ENCODE results near the gene DUSP6.

DUSP6 gene

GRCh38 chr12:89348894-89349699 lies 3.2 kb downstream of the DUSP6 start:
- in situ Hi-C loops (cut with HindIII; ENCODE audit: low sequenced_read_pairs) = no loop called here
- peak overlapping the region; percentile 68 for H3K4me3 ChIP-seq (ENCODE audit: low read depth, low read length)
- no peak for TF ChIP-seq CTCF (IDR thresholded peaks at IDR 0.05; ENCODE audit: low read depth, low read length, missing control alignments)
- no peak for DNase-seq (ENCODE audit: low read depth)

GRCh38 chr12:89347325-89347829 lies 4.9 kb downstream of the DUSP6 start:
- H3K4me3 ChIP-seq (ENCODE audit: low read depth, low read length) = no peak overlapping the region

GRCh38 chr12:89346741-89347324 lies 5.5 kb downstream of the DUSP6 start:
- in situ Hi-C loops (cut with HindIII; ENCODE audit: low sequenced_read_pairs) = no loop called here
- H3K4me3 ChIP-seq (ENCODE audit: low read depth, low read length) = no peak overlapping the region
- no peak for DNase-seq (ENCODE audit: low read depth)

More at GRCh38 chr12:89347325-89347829, 4.9 kb downstream of the DUSP6 start:
- in situ Hi-C loops (cut with HindIII; ENCODE audit: low sequenced_read_pairs) = no loop called here
- TF ChIP-seq CTCF (IDR thresholded peaks at IDR 0.05; ENCODE audit: low read depth, low read length, missing control alignments) = no peak
- DNase-seq (ENCODE audit: low read depth) = no peak

GRCh38 chr12:89345830-89346740 lies 6.2 kb downstream of the DUSP6 start:
- in situ Hi-C loops (cut with HindIII; ENCODE audit: low sequenced_read_pairs) = no loop called here
- H3K4me3 ChIP-seq (ENCODE audit: low read depth, low read length) = no peak overlapping the region
- DNase-seq (ENCODE audit: low read depth) = no peak
- no peak for TF ChIP-seq CTCF (IDR thresholded peaks at IDR 0.05; ENCODE audit: low read depth, low read length, missing control alignments)

More at GRCh38 chr12:89346741-89347324, 5.5 kb downstream of the DUSP6 start:
- TF ChIP-seq CTCF (IDR thresholded peaks at IDR 0.05; ENCODE audit: low read depth, low read length, missing control alignments) = no peak

GRCh38 chr12:89345376-89345775 lies 6.9 kb downstream of the DUSP6 start:
- no peak overlapping the region for H3K4me3 ChIP-seq (ENCODE audit: low read depth, low read length)
- in situ Hi-C loops (cut with HindIII; ENCODE audit: low sequenced_read_pairs) = no loop called here
- DNase-seq (ENCODE audit: low read depth) = no peak
- no peak for TF ChIP-seq CTCF (IDR thresholded peaks at IDR 0.05; ENCODE audit: low read depth, low read length, missing control alignments)

- no peak overlapping the region for H3K4me3 ChIP-seq (ENCODE audit: low read depth, low read length)
- TF ChIP-seq CTCF (IDR thresholded peaks at IDR 0.05; ENCODE audit: low read depth, low read length, missing control alignments) = no peak
- in situ Hi-C loops (cut with HindIII; ENCODE audit: low sequenced_read_pairs) = no loop called here
- DNase-seq (ENCODE audit: low read depth) = no peak
These were observed 7.5 kb downstream of the DUSP6 start for GRCh38 chr12:89344862-89345202.

Data from astrocyte of the cerebellum (primary cell).